Omental fat pad (tissue), 4 donors: ENCODE results near the gene PLCB2. TPM values are rescaled to one million over a fixed set of nuclear protein-coding genes. Genes with fewer than 3 reads are reported as not detected.

Experiments
- ATAC-seq: fragments of 150-250 bp; one replicate; pipeline ENCODE4 v1.9.1; 2016; ENCODE audit warnings: mild to moderate bottlenecking, moderate library complexity; ENCODE audit not compliant: low FRiP score
- DNase-seq: peaks from one replicate; pipeline ENCODE4 v3.0.0-alpha.2; 2019; ENCODE audit warnings: low spot score
- total RNA-seq, 4 donors: library from RNA; depleted of rRNA; stranded (reverse); fragments of >200 nt; gene quantifications; one replicate each; pipeline ENCODE4 v1.1.0, GENCODE V29; 2016
- TF ChIP-seq, protein P1 (sequence below), 3 donors: fragments of 450-650 bp; IDR thresholded peaks; one replicate each; pipeline ENCODE4 v1.5.1; 2016 to 2017; ENCODE audit warnings: antibody characterized with exemption in 3 of 3, mild to moderate bottlenecking in 3 of 3, moderate library complexity in 2 of 3

Gene PLCB2
- total RNA-seq, 4 donors from 2014 or later: 12.0 to 35.1 (median 25.0) TPM

DNA sequence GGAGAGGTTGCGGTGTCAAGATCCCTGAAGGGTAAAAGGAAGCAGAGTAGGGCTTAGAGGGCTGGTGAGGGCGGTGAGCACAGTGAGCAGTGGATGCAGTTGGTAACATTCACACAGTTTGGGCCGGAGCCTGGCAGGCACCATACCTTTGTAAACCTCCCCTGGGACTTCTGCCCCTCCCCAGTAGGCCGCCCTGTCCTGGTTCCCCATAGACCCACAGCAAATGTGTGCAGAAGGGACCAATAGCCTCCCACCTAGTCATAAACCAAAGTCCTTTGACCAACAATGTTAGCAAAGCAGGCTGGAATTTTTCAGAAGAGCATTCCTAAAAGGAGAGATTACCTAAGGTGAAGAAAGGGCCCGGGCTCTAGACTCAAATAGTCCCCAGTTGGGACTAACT, 41.4 kb upstream of the PLCB2 start:
- DNase-seq: no peak
- TF ChIP-seq, protein P1, sequence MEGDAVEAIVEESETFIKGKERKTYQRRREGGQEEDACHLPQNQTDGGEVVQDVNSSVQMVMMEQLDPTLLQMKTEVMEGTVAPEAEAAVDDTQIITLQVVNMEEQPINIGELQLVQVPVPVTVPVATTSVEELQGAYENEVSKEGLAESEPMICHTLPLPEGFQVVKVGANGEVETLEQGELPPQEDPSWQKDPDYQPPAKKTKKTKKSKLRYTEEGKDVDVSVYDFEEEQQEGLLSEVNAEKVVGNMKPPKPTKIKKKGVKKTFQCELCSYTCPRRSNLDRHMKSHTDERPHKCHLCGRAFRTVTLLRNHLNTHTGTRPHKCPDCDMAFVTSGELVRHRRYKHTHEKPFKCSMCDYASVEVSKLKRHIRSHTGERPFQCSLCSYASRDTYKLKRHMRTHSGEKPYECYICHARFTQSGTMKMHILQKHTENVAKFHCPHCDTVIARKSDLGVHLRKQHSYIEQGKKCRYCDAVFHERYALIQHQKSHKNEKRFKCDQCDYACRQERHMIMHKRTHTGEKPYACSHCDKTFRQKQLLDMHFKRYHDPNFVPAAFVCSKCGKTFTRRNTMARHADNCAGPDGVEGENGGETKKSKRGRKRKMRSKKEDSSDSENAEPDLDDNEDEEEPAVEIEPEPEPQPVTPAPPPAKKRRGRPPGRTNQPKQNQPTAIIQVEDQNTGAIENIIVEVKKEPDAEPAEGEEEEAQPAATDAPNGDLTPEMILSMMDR (IDR thresholded peaks at IDR 0.05): no peak
- no peak for ATAC-seq

DNA sequence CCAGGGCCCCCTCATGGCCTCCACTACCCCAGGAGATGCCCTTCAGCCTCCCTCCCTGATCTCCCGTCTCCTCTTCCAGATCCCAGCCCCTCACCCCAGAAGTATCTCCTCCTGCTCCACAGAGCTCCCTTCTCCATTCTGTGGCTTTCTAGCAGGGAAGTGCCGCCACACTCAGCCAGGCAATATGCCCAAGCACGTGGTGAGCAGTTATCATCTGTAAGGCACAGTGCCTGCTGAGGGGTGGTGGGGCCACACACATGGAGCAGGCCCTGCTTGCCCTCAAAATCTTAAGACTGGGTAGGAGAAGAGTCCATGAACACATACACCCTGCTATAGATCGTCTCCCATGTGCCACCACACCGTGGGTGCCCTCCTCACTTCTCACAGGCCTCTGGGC, 40.7 kb upstream of the PLCB2 start:
- TF ChIP-seq, protein P1 (IDR thresholded peaks at IDR 0.05): no peak
- ATAC-seq (no peak), DNase-seq (no peak)

DNA sequence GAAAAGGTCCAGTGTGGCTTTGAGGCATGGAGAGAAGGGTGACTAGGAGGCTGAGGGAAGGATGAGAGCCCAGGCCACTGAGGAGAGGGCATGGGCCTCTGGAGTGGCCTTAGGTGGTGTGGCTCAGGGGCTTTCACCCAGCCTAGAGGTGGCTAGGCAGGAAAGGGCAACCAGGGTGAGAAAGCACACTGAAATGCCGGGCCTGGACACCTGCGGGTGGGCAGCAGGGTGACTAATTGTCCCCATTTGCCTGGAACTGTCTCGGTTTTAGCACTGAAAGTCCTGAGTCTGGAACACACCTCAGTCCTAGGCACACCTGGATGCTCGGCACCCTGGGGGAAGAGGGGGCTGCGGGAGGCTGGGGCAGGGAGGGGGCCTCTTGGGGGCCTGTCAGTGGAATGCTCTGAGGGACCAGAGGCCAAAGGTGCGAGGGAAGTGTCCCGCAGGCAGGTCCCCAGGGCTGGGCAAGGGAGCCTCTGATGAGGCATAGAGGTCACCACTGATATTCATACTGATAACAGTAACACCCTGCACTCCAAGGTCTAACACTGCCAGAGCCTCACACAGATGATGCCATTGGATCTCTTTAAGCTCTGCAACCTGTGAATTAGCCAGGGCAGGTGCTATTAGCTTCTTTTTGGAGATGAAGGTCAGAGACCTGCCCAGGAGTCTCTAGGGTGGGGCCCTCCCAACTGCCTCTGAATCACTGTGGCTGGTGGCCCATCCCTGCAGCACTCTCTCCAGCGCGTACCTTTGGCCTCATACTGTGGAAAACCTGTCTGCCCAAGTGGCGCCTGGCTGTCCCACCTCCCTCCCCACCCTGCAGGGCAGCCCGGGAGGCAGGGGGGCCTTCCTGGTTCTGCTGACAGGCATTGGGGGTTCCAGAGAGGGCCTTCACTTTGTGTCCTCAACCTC, 40.1 kb upstream of the PLCB2 start:
- TF ChIP-seq, protein P1 (IDR thresholded peaks at IDR 0.05): no peak
- ATAC-seq (no peak), DNase-seq (no peak)

DNA sequence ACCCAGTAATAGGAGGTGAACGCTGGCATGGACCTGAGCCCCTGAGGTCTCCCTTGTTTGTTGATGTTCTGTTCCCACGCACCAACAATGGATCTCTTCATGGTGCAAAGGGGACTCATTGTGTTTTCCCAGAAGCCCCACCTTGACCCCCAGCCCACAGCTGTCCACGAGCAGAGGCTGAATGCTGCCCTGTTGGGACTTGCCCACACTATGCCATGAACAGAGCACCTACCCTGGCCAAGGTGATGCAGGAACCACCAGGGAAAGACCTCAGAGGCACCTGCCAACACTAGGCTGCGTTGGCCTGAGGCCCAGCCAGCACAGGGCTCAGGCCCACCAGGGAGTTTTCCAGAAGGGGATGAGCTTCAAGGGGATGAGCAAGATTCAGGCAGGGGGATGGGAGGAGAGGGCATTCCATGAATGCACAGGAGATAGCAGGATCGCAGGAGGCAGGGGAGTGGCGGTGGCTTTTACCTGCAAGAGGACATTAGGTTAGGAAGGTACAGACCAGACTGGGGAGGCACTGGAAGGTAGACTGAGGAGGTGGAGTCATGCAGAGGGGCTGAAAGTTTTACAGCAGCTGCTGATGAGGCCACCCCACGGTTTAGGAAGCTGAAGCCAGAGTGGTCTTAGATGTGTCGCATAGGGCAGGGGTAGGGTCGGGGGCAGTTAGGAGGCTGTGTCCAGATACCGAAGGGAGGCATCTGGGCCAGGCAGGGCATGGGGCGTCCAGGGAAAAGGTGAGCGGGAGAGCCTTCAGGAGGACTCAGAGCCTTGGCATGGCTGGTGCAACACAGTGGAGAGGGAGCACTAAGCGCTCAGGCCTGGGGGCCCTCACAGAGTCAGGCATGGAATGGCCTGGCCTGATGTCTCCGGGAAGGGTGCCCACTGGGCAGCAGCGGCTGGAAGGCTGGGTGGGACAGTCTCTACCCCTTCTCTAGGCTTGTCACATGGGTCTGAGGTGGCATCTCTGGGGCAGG, 39.1 kb upstream of the PLCB2 start:
- TF ChIP-seq, protein P1 (IDR thresholded peaks at IDR 0.05): no peak
- DNase-seq (no peak), ATAC-seq (no peak)

DNA sequence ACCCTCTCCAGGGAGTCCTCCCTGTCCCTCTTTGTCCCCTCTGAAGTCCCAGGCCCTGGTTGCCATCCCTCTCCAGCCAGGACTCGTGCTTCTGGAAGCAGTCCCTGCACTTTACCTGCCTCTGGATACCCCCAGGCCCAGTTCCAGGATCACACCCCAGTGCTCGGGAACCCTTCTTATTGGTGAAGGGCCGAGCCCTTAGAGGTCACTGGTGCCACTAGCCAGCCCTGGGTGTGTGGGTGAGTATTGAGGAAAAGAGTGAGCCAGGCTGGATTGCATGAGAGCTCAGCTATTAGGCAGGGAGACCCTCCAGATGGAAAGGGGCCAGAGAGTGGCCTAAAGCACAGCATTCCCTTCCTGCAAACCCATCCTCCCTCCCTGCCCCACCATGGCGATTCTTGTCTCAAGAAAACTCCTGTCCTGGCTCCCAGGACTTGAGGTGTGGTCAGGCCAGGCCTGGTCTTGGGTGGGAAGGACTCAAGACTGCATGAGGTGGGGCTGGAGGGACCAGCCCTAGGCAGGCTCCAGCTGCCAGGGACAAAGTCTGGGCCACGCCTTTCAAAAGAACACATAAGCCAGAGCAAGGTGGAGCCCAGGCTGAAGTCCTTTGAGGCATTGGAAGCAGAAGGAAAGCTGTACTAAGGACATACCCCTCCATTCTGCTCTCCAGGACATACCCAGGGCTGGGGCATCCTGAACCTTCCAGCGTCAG, 38.3 kb upstream of the PLCB2 start:
- TF ChIP-seq, protein P1 (IDR thresholded peaks at IDR 0.05): no peak
- ATAC-seq: no peak
- DNase-seq: no peak

DNA sequence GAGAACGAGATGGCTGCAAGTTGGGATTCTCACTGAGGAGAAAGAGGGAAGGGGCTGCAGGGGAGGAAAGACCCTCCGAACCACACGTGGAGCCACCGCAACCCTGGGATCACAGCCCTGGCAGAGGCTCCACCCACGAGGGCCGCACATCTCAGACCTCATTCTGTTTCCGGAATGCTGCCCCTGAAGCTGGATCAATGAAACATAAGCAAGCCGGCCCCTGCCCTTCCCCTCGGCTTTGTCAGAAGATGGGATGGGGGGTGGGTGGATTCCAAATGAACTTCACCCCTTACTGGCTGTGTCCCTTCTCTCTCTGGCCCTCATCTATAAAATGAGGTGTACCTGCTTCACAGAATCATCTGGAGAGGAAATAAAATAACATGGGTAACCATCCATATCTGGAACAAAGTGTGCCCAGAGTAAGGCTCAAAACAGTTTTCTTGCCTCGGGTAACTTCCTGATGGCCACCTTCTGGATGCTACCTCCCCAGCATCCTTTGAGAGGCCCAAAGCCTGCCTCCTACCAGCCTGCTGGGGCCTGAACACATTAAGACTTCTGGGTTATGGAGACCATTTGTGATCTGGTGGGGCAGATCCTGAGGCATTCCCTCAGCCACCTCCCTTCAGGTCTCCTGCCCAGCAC, 37.6 kb upstream of the PLCB2 start:
- DNase-seq (no peak), ATAC-seq (no peak)
- TF ChIP-seq, protein P1 (IDR thresholded peaks at IDR 0.05): no peak
